Esophagus (tissue), 2 donors: ENCODE results near the gene TM7SF2. TPM values are rescaled to one million over a fixed set of nuclear protein-coding genes. Genes with fewer than 3 reads are reported as not detected.
A peak's percentile ranks its signal among the peaks of the same experiment; 100 is the strongest.

Experiments used
- H3K27ac ChIP-seq, 2 donors: one replicate each; pipeline ENCODE4 v1.5.1; 2013; ENCODE audit warnings: low read depth in 2 of 2, mild to moderate bottlenecking in 2 of 2, inconsistent platforms in 1 of 2, low read length in 1 of 2, moderate library complexity in 1 of 2
- H3K27me3 ChIP-seq, 2 donors: one replicate each; pipeline ENCODE4 v1.6.1; 2013; ENCODE audit warnings: low read length in 2 of 2, control low read depth in 1 of 2, mild to moderate bottlenecking in 1 of 2; ENCODE audit not compliant: insufficient read depth in 2 of 2, control insufficient read depth in 1 of 2
- H3K36me3 ChIP-seq, 2 donors: one replicate each; pipeline ENCODE4 v1.6.1; 2013; ENCODE audit warnings: low read length in 1 of 2; ENCODE audit not compliant: control insufficient read depth in 2 of 2, insufficient read depth in 2 of 2
- H3K4me1 ChIP-seq, 2 donors: one replicate each; pipeline ENCODE4 v1.6.1; 2013; ENCODE audit warnings: low read length in 1 of 2; ENCODE audit not compliant: control insufficient read depth in 2 of 2, insufficient read depth in 2 of 2
- H3K4me3 ChIP-seq, 2 donors: one replicate each; pipeline ENCODE4 v1.5.1; 2013; ENCODE audit warnings: low read length in 2 of 2, mild to moderate bottlenecking in 2 of 2, low read depth in 1 of 2, moderate library complexity in 1 of 2
- H3K9me3 ChIP-seq, 2 donors: one replicate each; pipeline ENCODE4 v1.6.1; 2013; ENCODE audit warnings: mild to moderate bottlenecking in 2 of 2, low read depth in 1 of 2, low read length in 1 of 2, moderate library complexity in 1 of 2; ENCODE audit not compliant: control insufficient read depth in 2 of 2, insufficient read depth in 1 of 2
- WGBS, 2 donors: extraction: QIAGEN DNeasy Blood & Tissue Kit; methylation state at CpG; one replicate each; pipeline ENCODE4 v1.1.7; 2013; 5-methylcytosine and 5-hydroxymethylcytosine counted together
- polyA plus RNA-seq, 2 donors: library from polyadenylated mRNA; stranded (reverse); fragments of 200-250 nt; gene quantifications; one replicate each; pipeline ENCODE4 v1.2.3, GENCODE V29; 2013
- donor health status: healthy with polysubstance abuse.
- donor health status: Bipolar disorder and iron deficiency.

The TM7SF2 gene
- polyA plus RNA-seq, 2 donors = 48.3 to 68.3 TPM

DNA sequence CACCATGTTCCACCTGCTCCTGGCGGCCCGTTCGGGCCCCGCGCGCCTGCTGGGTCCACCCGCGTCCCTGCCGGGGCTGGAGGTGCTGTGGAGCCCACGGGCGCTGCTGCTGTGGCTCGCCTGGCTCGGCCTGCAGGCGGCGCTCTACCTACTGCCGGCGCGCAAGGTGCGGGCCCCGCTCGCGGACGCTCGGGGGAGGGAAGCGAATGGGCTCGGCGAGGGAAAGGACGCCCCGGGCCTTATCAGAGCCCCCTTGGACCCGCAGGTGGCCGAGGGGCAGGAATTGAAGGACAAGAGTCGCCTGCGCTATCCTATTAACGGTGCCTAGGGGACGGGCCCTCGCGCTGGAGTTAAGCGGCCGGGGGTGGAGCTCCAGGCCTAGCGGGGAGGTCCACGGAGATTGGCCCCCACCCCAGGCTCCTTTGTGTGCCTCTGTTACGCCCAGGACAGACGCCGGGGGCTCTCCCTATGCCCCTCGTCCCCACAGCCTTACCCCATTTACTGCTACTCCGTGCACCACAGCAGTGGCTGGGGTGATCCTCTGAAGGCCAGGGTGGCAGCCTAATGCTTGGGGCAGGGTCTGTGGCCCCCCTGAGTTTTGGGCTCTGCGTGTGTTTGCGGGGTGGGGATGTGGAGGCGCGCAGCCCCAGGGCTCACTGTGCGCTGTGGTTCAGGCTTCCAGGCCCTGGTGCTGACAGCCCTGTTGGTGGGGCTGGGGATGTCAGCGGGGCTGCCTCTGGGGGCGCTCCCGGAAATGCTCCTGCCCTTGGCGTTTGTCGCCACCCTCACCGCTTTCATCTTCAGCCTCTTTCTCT, 1.1 kb downstream of the TM7SF2 start:
- 1 to 3% methylated on average over 44 to 57 of the region's 57 CpGs for WGBS, 2 donors
- peaks cover 0 to 32% of the 10 kb centered on the region in 2 donors for H3K36me3 ChIP-seq
- H3K27me3 ChIP-seq = no peaks in the 10 kb centered on the region
- H3K9me3 ChIP-seq = no peaks in the 10 kb centered on the region
- peak overlapping the region; percentile 58 to 80 for H3K27ac ChIP-seq
- H3K4me3 ChIP-seq = peak overlapping the region; percentile 55 to 59
- peaks cover 11 to 48% of the 10 kb centered on the region in 2 donors for H3K4me1 ChIP-seq

DNA sequence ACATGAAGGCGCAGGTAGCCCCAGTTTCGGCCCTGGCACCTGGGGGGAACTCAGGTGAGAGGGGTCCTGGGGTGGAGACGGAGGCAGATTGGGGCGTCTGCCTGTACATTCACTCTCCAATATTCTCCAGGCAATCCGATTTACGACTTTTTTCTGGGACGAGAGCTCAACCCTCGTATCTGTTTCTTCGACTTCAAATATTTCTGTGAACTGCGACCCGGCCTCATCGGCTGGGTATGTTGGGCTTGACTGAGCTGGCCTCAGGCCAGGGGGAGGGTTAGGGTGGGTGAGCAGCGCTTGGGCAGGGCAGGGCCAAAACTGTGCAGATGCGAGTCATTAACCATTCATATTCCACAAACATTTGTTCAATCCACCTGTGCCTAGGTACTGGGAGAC, 1.7 kb downstream of the TM7SF2 start:
- H3K4me1 ChIP-seq = peaks cover 11 to 48% of the 10 kb centered on the region in 2 donors
- H3K27ac ChIP-seq = no peak overlapping the region
- no peaks in the 10 kb centered on the region for H3K9me3 ChIP-seq
- H3K27me3 ChIP-seq = no peaks in the 10 kb centered on the region
- 16 to 18% methylated on average over 14 of the region's 14 CpGs for WGBS, 2 donors
- peaks cover 0 to 26% of the 10 kb centered on the region in 2 donors for H3K36me3 ChIP-seq
- H3K4me3 ChIP-seq = peak overlapping the region; percentile 55 to 59

DNA sequence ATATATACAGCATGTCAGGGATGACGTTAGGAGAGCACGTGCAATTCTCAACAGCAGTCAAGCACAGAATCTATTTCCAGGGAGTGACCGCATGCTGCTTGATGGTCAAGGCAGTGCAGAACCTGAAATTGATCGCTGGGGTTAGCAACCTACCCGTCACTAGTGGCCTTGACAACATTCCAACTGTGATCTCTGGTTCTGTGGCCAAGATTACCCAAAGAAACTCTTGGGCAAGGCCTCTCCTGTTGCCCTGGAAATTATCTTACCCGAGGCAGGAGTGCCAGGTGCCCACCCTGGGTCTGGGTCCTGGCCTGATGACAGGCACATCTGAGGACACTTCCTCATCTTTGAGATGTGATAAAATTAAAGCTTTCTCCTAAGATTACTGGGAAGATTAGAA, 2.2 kb downstream of the TM7SF2 start:
- Histone ChIP-seq H3K9me3 (no peaks in the 10 kb centered on the region), H3K4me3 (no peak overlapping the region), H3K27me3 (no peaks in the 10 kb centered on the region), H3K27ac (no peak overlapping the region), H3K36me3 (peaks cover 0 to 22% of the 10 kb centered on the region in 2 donors), H3K4me1 (peaks cover 11 to 45% of the 10 kb centered on the region in 2 donors)
- WGBS, 2 donors = 52 to 74% methylated on average over 6 of the region's 6 CpGs

DNA sequence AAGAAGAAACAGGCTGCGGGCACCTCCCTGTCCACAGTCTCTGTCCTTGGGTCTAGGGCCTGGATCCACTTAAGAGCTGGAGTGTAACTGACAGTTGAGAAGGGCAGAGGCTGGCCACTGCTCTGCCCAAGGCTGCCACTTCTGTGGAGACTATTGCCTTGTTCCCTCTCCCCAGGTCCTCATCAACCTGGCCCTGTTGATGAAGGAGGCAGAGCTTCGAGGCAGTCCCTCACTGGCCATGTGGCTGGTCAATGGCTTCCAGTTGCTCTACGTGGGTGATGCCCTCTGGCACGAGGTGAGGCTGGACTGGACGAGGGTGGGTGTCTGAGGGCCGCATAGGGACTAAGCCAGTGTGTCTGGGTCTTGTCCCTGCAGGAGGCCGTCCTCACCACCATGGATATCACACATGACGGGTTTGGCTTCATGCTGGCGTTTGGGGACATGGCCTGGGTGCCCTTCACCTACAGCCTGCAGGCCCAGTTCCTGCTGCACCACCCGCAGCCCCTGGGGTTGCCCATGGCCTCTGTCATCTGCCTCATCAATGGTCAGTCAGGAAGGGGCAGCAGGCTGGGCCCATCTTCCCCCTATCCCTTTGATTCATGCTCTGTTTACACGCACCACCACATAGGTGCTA, 3.0 kb downstream of the TM7SF2 start:
- peaks cover 0 to 19% of the 10 kb centered on the region in 2 donors for H3K36me3 ChIP-seq
- WGBS, 2 donors = 84 to 87% methylated on average over 11 of the region's 11 CpGs
- no peaks in the 10 kb centered on the region for H3K9me3 ChIP-seq
- no peak overlapping the region for H3K27ac ChIP-seq
- H3K4me1 ChIP-seq = peaks cover 9 to 38% of the 10 kb centered on the region in 2 donors
- no peak overlapping the region for H3K4me3 ChIP-seq
- H3K27me3 ChIP-seq = no peaks in the 10 kb centered on the region

DNA sequence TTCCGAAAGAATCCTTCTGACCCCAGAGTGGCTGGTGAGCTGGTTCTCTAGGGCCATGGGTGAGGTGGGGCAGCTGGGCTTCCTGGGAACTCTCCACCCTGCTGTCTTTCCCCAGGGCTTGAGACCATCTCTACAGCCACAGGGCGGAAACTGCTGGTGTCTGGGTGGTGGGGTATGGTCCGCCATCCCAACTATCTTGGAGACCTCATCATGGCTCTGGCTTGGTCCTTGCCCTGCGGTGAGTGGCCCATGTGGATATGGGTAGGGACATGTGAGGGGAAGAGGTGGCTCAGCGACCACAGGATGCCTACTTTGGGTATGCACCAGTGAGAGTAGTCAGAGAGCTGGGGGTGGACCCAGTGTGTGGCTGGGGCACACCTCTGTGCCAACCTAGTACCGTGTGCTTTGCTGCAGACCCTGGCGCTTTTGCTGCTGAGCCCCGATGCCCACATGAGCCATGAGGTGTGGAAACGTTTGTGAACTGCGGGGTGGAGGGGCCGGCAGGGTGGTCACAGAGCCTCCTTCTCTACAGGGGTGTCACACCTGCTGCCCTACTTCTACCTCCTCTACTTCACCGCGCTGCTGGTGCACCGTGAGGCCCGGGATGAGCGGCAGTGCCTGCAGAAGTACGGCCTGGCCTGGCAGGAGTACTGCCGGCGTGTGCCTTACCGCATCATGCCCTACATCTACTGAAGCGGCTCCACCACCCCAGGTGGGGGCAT, 3.9 kb downstream of the TM7SF2 start:
- Histone ChIP-seq H3K9me3 (no peaks in the 10 kb centered on the region), H3K4me1 (peaks cover 9 to 33% of the 10 kb centered on the region in 2 donors), H3K27ac (peak overlapping the region in 1 of 2 donors; percentile 94), H3K36me3 (peaks cover 0 to 23% of the 10 kb centered on the region in 2 donors), H3K4me3 (no peak overlapping the region), H3K27me3 (no peaks in the 10 kb centered on the region)
- WGBS, 2 donors = 89 to 91% methylated on average over 21 of the region's 21 CpGs

DNA sequence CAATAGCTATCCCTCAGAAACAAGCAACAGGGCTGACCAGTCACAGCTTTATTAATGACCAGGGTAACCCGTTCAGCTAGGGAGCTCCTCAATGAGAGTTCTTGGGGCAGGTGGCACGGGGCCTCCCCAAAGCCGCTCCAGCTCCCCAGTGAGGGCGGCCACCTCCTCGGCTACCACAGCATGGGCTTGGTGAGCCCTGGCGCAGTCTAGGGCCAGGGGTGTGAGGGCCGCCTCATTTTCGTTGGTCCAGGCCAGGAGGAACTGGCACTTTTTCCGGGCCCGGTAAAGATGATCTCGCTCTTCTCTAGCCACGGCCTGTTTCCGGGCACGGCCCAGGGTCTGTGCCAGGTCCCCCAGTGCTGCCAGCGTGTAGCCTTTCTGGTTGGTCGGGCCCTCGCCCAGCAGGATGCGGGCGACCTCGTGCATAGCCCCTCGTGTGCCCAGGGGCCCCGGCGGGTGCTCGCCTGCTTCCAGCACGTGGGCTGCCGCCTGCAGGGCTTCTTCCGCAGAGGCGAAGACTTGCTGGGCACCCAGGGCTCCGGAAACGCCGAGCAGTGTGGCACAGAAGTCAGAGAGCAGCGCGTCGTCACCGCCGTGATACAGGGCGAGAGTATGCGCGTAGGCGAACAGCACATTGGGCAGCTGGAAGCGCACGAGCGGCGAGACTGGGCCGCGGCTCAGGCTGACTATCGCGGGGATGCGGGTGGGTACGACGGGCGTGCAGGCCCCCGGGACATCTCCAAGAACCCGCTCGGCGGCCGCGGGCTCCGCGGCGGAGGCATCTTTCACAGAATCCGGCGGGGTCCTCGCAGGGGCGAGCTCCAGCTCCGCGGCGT, 4.9 kb downstream of the TM7SF2 start:
- WGBS, 2 donors = 14 to 15% methylated on average over 68 of the region's 68 CpGs
- peak overlapping the region; percentile 90 to 94 for H3K27ac ChIP-seq
- H3K36me3 ChIP-seq = peaks cover 0 to 23% of the 10 kb centered on the region in 2 donors
- peaks cover 9 to 29% of the 10 kb centered on the region in 2 donors for H3K4me1 ChIP-seq
- H3K4me3 ChIP-seq = peak overlapping the region; percentile 67 to 90
- no peaks in the 10 kb centered on the region for H3K27me3 ChIP-seq
- H3K9me3 ChIP-seq = no peaks in the 10 kb centered on the region

DNA sequence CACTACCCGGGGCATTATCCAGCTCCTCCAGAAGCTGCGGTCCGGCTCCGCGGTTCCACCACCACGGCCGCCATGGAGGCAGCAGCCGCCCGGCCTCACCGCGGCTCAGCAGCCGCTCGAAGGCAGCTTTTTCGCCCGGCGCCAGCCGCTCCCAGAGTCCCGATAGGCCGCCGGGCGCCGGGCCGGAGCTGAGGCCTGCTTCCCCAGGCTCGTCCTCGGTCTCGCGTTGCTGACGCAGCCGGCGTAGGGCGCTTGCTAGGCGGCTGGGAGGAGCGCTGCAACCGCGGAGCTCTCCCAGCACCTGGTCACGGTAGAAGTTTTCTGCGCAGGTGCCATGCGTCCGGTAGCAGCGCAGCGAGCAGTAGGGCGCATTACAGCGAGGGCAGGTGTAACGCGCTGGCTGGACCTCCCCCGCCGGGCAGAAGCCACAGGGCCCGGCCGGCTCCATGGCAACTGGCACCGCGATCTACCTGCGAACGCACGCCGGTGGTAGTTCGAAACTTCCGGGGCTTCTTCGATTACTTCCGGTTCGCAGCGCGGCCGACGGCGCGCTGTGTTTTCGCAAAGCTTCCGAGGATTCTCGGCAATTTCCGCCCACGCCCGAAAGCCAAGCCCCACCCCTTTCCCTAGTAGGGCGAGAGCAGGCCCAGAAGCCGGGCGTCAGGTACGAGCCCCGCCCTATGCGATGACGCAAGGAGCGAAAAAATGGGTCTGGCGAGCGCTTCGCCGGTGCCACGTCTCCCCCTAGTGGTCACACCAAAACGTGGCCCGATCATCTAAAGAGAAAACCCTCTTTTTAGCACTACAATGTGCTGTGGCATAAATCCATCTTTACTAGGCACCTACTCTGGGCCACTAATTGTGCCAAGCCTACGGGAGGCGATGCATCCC, 5.8 kb downstream of the TM7SF2 start, which contains the start of gene ZNHIT2:
ZNHIT2 (minus strand) TSS at position 496 of the 891 bp plus-strand sequence; CDS start at position 448, 48 bp downstream.
- Histone ChIP-seq H3K36me3 (peaks cover 0 to 23% of the 10 kb centered on the region in 2 donors), H3K27ac (peak within 1 kb of the TSS; percentile 90 to 94), H3K4me1 (peaks cover 9 to 25% of the 10 kb centered on the region in 2 donors), H3K27me3 (no peaks in the 10 kb centered on the region), H3K4me3 (peak within 1 kb of the TSS; percentile 67 to 90), H3K9me3 (no peaks in the 10 kb centered on the region)
- 0 to 1% methylated on average over 88 to 89 of the region's 89 CpGs for WGBS, 2 donors

DNA sequence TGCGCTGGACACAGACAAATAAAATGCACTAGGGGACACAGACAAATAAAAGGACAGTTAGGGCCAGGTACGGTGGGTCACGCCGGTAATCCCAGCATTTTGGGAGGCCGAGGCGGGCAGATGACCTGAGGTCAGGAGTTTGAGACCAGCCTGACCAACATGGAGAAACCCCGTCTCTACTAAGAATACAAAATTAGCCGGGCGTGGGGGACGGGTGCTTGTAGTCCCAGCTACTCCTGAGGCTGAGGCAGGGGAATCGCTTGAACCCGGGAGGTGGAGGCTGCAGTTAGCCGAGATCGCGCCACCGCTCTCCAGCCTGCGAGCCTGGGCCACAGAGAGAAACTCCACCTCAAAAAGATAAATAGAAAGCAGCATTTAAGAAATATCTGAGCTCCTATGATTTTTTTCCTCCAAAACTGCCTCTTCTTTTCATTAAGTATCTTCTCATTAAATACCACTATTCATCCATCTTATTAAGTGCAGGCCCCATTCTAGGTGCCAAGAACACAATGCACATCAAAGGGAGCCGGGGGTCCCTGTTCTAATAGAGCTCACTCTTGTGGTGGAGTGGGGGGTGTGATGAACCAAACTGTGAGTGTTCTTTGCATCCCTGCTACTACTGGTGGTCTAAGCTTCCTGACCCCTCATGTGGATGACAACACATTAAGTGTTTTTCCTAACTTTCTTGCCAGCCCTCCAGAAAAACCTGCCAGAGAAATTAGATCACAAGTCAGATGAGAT, 6.6 kb downstream of the TM7SF2 start:
- H3K36me3 ChIP-seq = peaks cover 0 to 23% of the 10 kb centered on the region in 2 donors
- 79% methylated on average over 18 of the region's 18 CpGs for WGBS, 2 donors
- H3K9me3 ChIP-seq = no peaks in the 10 kb centered on the region
- H3K4me1 ChIP-seq = peaks cover 4 to 17% of the 10 kb centered on the region in 2 donors
- H3K4me3 ChIP-seq = no peak overlapping the region
- peak overlapping the region; percentile 20 to 24 for H3K27ac ChIP-seq
- H3K27me3 ChIP-seq = no peaks in the 10 kb centered on the region
